ENCODE results near the gene KCNC3. TPM values are rescaled to one million over a fixed set of nuclear protein-coding genes. Genes with fewer than 3 reads are reported as not detected.

KCNC3 gene
- total and polyA plus RNA-seq, 2 of the 13 experiments (the other 11 are each of a cell fraction or from before 2014, with no cell fraction given), result 0.29 to 1.7 TPM

DNA sequence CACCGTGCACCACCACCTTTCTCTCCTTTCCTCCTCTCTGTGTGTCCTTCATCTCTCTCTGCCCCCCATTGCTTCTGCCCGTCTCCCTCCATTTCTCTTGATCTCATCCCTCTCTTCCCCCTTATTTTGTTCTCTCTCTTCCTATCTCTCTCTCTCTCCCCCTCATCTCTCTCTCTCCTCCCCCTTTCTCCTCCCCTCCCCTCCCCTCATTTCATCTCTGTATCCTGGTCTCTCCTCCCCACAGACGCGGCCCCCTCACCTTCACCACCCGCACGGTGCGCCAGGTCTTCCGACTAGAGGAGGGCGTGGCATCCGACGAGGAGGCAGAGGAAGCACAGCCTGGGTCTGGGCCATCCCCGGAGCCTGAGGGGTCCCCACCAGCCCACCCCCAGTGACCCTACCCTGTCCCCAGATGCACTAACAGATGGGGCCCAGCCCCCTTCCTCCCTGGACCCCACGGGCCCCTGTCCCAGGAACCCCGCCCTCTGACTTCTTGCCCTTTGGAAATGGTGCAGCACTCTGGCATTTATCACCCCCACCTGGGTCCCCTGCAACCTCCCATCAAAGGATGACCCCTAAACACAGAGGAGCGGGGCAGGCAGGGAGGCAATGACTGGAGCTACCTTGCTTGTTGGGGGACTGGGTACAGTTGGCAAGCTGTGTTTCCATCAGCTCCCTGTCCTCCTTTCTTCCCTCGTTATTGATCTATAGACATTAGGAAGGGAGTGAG lies 19.6 kb downstream of the KCNC3 start:
- WGBS (ENCODE audit: low lambda C conversion rate), result 81% methylated on average over 16 of the region's 16 CpGs
- FAIRE-seq, result no peak
- no peak for TF ChIP-seq GFI1 (CRISPR knock-in tag; IDR thresholded peaks at IDR 0.05; ENCODE audit: borderline replicate concordance)
- no peak for TF ChIP-seq TBL1XR1 (IDR thresholded peaks at IDR 0.05; ENCODE audit: borderline replicate concordance, low read length, partially characterized antibody)
- TF ChIP-seq ERF (CRISPR knock-in tag; IDR thresholded peaks at IDR 0.05), result no peak
- TF ChIP-seq NR3C1 (CRISPR knock-in tag; IDR thresholded peaks at IDR 0.05), result no peak
- no peak for TF ChIP-seq ZNF781 (CRISPR knock-in tag; IDR thresholded peaks at IDR 0.05; ENCODE audit: borderline replicate concordance, not compliant biosample characterization)
- no peak for TF ChIP-seq ZFP36L1 (CRISPR knock-in tag; IDR thresholded peaks at IDR 0.05)
- TF ChIP-seq, protein P1, sequence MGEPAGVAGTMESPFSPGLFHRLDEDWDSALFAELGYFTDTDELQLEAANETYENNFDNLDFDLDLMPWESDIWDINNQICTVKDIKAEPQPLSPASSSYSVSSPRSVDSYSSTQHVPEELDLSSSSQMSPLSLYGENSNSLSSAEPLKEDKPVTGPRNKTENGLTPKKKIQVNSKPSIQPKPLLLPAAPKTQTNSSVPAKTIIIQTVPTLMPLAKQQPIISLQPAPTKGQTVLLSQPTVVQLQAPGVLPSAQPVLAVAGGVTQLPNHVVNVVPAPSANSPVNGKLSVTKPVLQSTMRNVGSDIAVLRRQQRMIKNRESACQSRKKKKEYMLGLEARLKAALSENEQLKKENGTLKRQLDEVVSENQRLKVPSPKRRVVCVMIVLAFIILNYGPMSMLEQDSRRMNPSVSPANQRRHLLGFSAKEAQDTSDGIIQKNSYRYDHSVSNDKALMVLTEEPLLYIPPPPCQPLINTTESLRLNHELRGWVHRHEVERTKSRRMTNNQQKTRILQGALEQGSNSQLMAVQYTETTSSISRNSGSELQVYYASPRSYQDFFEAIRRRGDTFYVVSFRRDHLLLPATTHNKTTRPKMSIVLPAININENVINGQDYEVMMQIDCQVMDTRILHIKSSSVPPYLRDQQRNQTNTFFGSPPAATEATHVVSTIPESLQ (CRISPR knock-in tag; conservative IDR thresholded peaks at IDR 0.05), result no peak
- no peak for TF ChIP-seq ZNF136 (CRISPR knock-in tag; IDR thresholded peaks at IDR 0.05; ENCODE audit: low read depth)
- TF ChIP-seq, protein P2, sequence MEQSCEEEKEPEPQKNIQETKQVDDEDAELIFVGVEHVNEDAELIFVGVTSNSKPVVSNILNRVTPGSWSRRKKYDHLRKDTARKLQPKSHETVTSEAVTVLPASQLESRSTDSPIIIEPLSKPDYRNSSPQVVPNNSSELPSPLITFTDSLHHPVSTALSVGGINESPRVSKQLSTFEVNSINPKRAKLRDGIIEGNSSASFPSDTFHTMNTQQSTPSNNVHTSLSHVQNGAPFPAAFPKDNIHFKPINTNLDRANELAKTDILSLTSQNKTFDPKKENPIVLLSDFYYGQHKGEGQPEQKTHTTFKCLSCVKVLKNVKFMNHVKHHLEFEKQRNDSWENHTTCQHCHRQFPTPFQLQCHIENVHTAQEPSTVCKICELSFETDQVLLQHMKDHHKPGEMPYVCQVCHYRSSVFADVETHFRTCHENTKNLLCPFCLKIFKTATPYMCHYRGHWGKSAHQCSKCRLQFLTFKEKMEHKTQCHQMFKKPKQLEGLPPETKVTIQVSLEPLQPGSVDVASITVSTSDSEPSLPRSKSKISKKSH (CRISPR knock-in tag; IDR thresholded peaks at IDR 0.05; ENCODE audit: borderline replicate concordance), result no peak
- no peak for TF ChIP-seq HNF4A (CRISPR knock-in tag; IDR thresholded peaks at IDR 0.05)
- no peak for TF ChIP-seq TCF12 (IDR thresholded peaks at IDR 0.05)
- no peak for TF ChIP-seq TCF12 (CRISPR knock-in tag; IDR thresholded peaks at IDR 0.05)
- TF ChIP-seq GTF3A (CRISPR knock-in tag; conservative IDR thresholded peaks at IDR 0.05), result no peak
- no peak for TF ChIP-seq ZNF567 (CRISPR knock-in tag; IDR thresholded peaks at IDR 0.05; ENCODE audit: borderline replicate concordance)
- no peak for TF ChIP-seq IKZF4 (CRISPR knock-in tag; IDR thresholded peaks at IDR 0.05; ENCODE audit: borderline replicate concordance, low read depth, not compliant biosample characterization)
- TF ChIP-seq NONO (IDR thresholded peaks at IDR 0.05), result no peak
- no peak for TF ChIP-seq NONO (CRISPR knock-in tag; conservative IDR thresholded peaks at IDR 0.05)
- TF ChIP-seq ZNF354B (CRISPR knock-in tag; IDR thresholded peaks at IDR 0.05), result no peak

More for the DNA sequence above, 19.6 kb downstream of the KCNC3 start:
- BruUV-seq (replicated peaks), result no TSS peak
- Histone ChIP-seq H2AFZ (ENCODE audit: low read length) (no peak overlapping the region), H3K27me3 (ENCODE audit: control insufficient read depth in 1 of 2, insufficient read depth in 2 of 2, low read length in 2 of 2) (no peaks in the 10 kb centered on the region), H3K4me1 (ENCODE audit: insufficient read depth, low read length) (peaks cover 13% of the 10 kb centered on the region), H3K9ac (ENCODE audit: insufficient read depth, low read depth, low read length) (no peak overlapping the region), H4K20me1 (ENCODE audit: insufficient read depth, low read length) (no peaks in the 10 kb centered on the region), H3K4me2 (ENCODE audit: low read depth, low read length) (no peak overlapping the region), H3K9me3 (ENCODE audit: low read length) (no peaks in the 10 kb centered on the region), H3K36me3 (replicated peaks in 1 of 2; ENCODE audit: control insufficient read depth in 1 of 2, insufficient read depth in 2 of 2, low read length in 2 of 2) (no peaks in the 10 kb centered on the region), H3K27ac (ENCODE audit: extremely low read length, insufficient read depth, low read length) (no peak overlapping the region), H3K4me3 (replicated peaks in 1 of 3; ENCODE audit: insufficient read depth in 1 of 3, low read depth in 2 of 3, low read length in 3 of 3) (no peak overlapping the region), H3K79me2 (ENCODE audit: insufficient read depth, low read length) (no peaks in the 10 kb centered on the region)
- intact Hi-C loops (cut with micrococcal nuclease; ENCODE audit: unreplicated experiment) (no loop called here), in situ Hi-C loops (cut with HindIII; ENCODE audit: extremely low pct_ligation_motif_present, low pct_unique_long_range_greater_than_20kb) (no loop called here)
- ChIA-PET POLR2A (no interaction called here), CTCF (ENCODE audit: low intra/inter-chr PET ratio, low total read pairs) (no interaction called here)
- no peak for DNase-seq (ENCODE audit: low spot score)
- ATAC-seq, result no peak

Measured in HepG2 (cell line).